HG03097 (cell line): ENCODE data around the gene GAS7.

Source experiments
- ATAC-seq: cut with Tn5 transposase; IDR thresholded peaks from one replicate; pipeline ENCODE4 v1.9.1; 2021; ENCODE audit not compliant: unreplicated experiment, low FRiP score

Gene GAS7

GRCh38 chr17:10141436-10141835 lies 57.0 kb downstream of the GAS7 start:
- ATAC-seq, result no peak

GRCh38 chr17:10139577-10139976 lies 58.8 kb downstream of the GAS7 start:
- ATAC-seq, result no peak

GRCh38 chr17:10136258-10136981 lies 62.0 kb downstream of the GAS7 start:
- no peak for ATAC-seq

- no peak for ATAC-seq
Measured at GRCh38 chr17:10135539-10136257, 62.7 kb downstream of the GAS7 start.

- ATAC-seq, result no peak
Measured at GRCh38 chr17:10130677-10131076, 67.7 kb downstream of the GAS7 start.

GRCh38 chr17:10130263-10130662 lies 68.1 kb downstream of the GAS7 start:
- ATAC-seq, result no peak

GRCh38 chr17:10127819-10128425 lies 70.5 kb downstream of the GAS7 start:
- ATAC-seq, result no peak

- ATAC-seq, result no peak
Measured at GRCh38 chr17:10126616-10127501, 71.5 kb downstream of the GAS7 start.

- ATAC-seq, result no peak
Measured at GRCh38 chr17:10126276-10126615, 72.2 kb downstream of the GAS7 start.

- ATAC-seq, result no peak
Measured at GRCh38 chr17:10125531-10126275, 72.7 kb downstream of the GAS7 start.

- no peak for ATAC-seq
Measured at GRCh38 chr17:10123093-10123492, 75.3 kb downstream of the GAS7 start.

GRCh38 chr17:10121971-10122707 lies 76.3 kb downstream of the GAS7 start:
- no peak for ATAC-seq

GRCh38 chr17:10120749-10121148 lies 77.7 kb downstream of the GAS7 start:
- no peak for ATAC-seq

- ATAC-seq, result no peak
Measured at GRCh38 chr17:10120109-10120485, 78.3 kb downstream of the GAS7 start.

GRCh38 chr17:10119203-10120108 lies 79.0 kb downstream of the GAS7 start:
- no peak for ATAC-seq

GRCh38 chr17:10118788-10119130 lies 79.6 kb downstream of the GAS7 start:
- no peak for ATAC-seq

GRCh38 chr17:10117581-10118001 lies 80.8 kb downstream of the GAS7 start:
- ATAC-seq, result no peak

- no peak for ATAC-seq
Measured at GRCh38 chr17:10116753-10117420, 81.5 kb downstream of the GAS7 start.
